ENCODE measurements around the gene CCDC201. TPM values are rescaled to one million over a fixed set of nuclear protein-coding genes. Genes with fewer than 3 reads are reported as not detected.

Gene CCDC201
- total RNA-seq, 1 experiment from 2014 or later: not detected

- Histone ChIP-seq H2AK5ac (ENCODE audit: insufficient read length, low read length) (no peak overlapping the region), H2BK12ac (ENCODE audit: insufficient read length, low read depth, low read length) (no peak overlapping the region), H4K91ac (ENCODE audit: insufficient read length, low read depth, low read length) (no peak overlapping the region), H3K23me2 (ENCODE audit: insufficient read length, low read depth, low read length, poor library complexity, severe bottlenecking) (no peaks in the 10 kb centered on the region), H2AFZ (ENCODE audit: low read length) (no peak overlapping the region), H3K4me1 (ENCODE audit: insufficient read depth, low read length) (peaks cover 3% of the 10 kb centered on the region), H2BK15ac (ENCODE audit: low read depth, low read length) (no peak overlapping the region), H4K20me1 (ENCODE audit: control insufficient read depth, insufficient read depth, insufficient read length) (no peaks in the 10 kb centered on the region), H3K14ac (ENCODE audit: insufficient read depth, low read length) (no peak overlapping the region), H3K4ac (ENCODE audit: low read depth, low read length) (no peak overlapping the region), H3K23ac (ENCODE audit: insufficient read length, low read depth, low read length) (no peak overlapping the region), H3K9ac (ENCODE audit: extremely low read depth, insufficient read length, low read length) (no peak overlapping the region), H3K56ac (ENCODE audit: insufficient read length, low read depth, low read length) (no peak overlapping the region), H2BK5ac (ENCODE audit: insufficient read length, low read length) (no peak overlapping the region), H3K9me3 (ENCODE audit: control insufficient read depth, low read depth, low read length) (no peaks in the 10 kb centered on the region), H3T11ph (ENCODE audit: low read length) (no peak overlapping the region), H3K27me3 (ENCODE audit: insufficient read depth, low read length) (peaks cover 14% of the 10 kb centered on the region; the same call in 1 of the 2 replicates), H3K18ac (ENCODE audit: insufficient read length, low read depth, low read length) (no peak overlapping the region), H3K79me2 (ENCODE audit: insufficient read depth, low read length) (no peaks in the 10 kb centered on the region), H4K8ac (replicated peaks; ENCODE audit: insufficient read length, low read depth, low read length) (no peak overlapping the region), H3K4me2 (ENCODE audit: insufficient read depth, insufficient read length, low read length) (peak overlapping the region; percentile 44), H4K5ac (ENCODE audit: insufficient read length, low read depth, low read length) (no peak overlapping the region), H3K27ac (ENCODE audit: insufficient read length, low read depth, low read length) (no peak overlapping the region), H2BK120ac (ENCODE audit: low read depth, low read length, poor library complexity, severe bottlenecking) (no peak overlapping the region), H3K79me1 (ENCODE audit: insufficient read depth, low read depth, low read length, poor library complexity, severe bottlenecking) (no peaks in the 10 kb centered on the region), H2BK20ac (ENCODE audit: low read depth, low read length, poor library complexity, severe bottlenecking) (no peak overlapping the region)
- no CpG with 5 or more reads among the region's 8 CpGs for WGBS (ENCODE audit: extremely low coverage, insufficient read length, low lambda C conversion rate)
- Mint-ChIP-seq H3K9me3 (no peaks in the 10 kb centered on the region; a peak in 1 of 5 replicates), H3K27me3 (ENCODE audit: low read depth) (peaks cover 93% of the 10 kb centered on the region), H3K27ac (no peak overlapping the region; a peak in 1 of 7 replicates), H3K4me1 (peaks cover 14 to 21% of the 10 kb centered on the region in 2 experiments), H3K4me3 (peak overlapping the region; percentile 68 to 78; a peak in 4 of 5 replicates), H3K36me3 (ENCODE audit: insufficient read depth in 1 of 3, low read depth in 3 of 3) (no peaks in the 10 kb centered on the region)
- DNase-seq: no peak
- TF ChIP-seq, protein P1, sequence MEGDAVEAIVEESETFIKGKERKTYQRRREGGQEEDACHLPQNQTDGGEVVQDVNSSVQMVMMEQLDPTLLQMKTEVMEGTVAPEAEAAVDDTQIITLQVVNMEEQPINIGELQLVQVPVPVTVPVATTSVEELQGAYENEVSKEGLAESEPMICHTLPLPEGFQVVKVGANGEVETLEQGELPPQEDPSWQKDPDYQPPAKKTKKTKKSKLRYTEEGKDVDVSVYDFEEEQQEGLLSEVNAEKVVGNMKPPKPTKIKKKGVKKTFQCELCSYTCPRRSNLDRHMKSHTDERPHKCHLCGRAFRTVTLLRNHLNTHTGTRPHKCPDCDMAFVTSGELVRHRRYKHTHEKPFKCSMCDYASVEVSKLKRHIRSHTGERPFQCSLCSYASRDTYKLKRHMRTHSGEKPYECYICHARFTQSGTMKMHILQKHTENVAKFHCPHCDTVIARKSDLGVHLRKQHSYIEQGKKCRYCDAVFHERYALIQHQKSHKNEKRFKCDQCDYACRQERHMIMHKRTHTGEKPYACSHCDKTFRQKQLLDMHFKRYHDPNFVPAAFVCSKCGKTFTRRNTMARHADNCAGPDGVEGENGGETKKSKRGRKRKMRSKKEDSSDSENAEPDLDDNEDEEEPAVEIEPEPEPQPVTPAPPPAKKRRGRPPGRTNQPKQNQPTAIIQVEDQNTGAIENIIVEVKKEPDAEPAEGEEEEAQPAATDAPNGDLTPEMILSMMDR (conservative IDR thresholded peaks at IDR 0.05): no peak
Measured at GRCh38 chr7:45889367-45890067, 16.6 kb upstream of the CCDC201 start.

Measured in H9 (cell line).